PFSK-1 (cell line): Measurements from ENCODE around the gene TSPO.

Experiments used
- POLR2AphosphoS5 ChIP-seq: IDR thresholded peaks from 2 replicates; pipeline ENCODE4 v1.6.1; 2012; ENCODE audit warnings: low read depth, mild to moderate bottlenecking, control low read depth, low read length, moderate library complexity
- REST ChIP-seq, 2 experiments: IDR thresholded peaks; 2 replicates each; pipeline versions ENCODE4 v1.6.1 to v1.8.0; 2011 to 2012; ENCODE audit warnings: low read depth in 2 of 2, low read length in 2 of 2, control low read depth in 1 of 2, inconsistent platforms in 1 of 2, mild to moderate bottlenecking in 1 of 2, moderate library complexity in 1 of 2; ENCODE audit not compliant: insufficient read depth in 1 of 2
- SIN3A ChIP-seq: IDR thresholded peaks from 2 replicates; pipeline ENCODE4 v1.6.1; 2012; ENCODE audit warnings: mild to moderate bottlenecking, low read length, moderate library complexity, borderline replicate concordance; ENCODE audit not compliant: insufficient read depth

- TF ChIP-seq POLR2AphosphoS5 (no peak), REST (IDR thresholded peaks at IDR 0.05; ENCODE audit: insufficient read depth in 1 of 2, low read depth in 2 of 2, low read length in 2 of 2) (no peak), SIN3A (no peak)
These were observed 51.0 kb downstream of the TSPO start for GRCh38 chr22:43202326-43202725.
